Measurements from ENCODE around the gene INPP5A. TPM values are rescaled to one million over a fixed set of nuclear protein-coding genes. Genes with fewer than 3 reads are reported as not detected.

INPP5A gene
- total and polyA plus RNA-seq, 9 of the 15 experiments (the other 6 are each of a cell fraction or from before 2014, with no cell fraction given) = 0.66 to 11.6 (median 7.7) TPM

- no peaks in the 10 kb centered on the region for H4K20me1 ChIP-seq (replicated peaks; ENCODE audit: control insufficient read depth, insufficient read depth, low read length)
- DNase-seq (ENCODE audit: extremely low read depth in 1 of 4, low spot score in 3 of 4) = no peak
- no peak for ATAC-seq
- H3K4me1 ChIP-seq (replicated peaks in 1 of 2; ENCODE audit: control insufficient read depth in 2 of 2, insufficient read depth in 2 of 2, low read length in 2 of 2) = peaks cover 0 to 10% of the 10 kb centered on the region in 2 experiments; a peak in 1 of 5 replicates
- H3K27me3 ChIP-seq (ENCODE audit: control insufficient read depth in 2 of 2, insufficient read depth in 2 of 2, low read length in 2 of 2) = peaks cover 0 to 34% of the 10 kb centered on the region in 2 experiments; a peak in 2 of 5 replicates
- H3K36me3 ChIP-seq (ENCODE audit: control insufficient read depth, insufficient read depth, low read length) = no peaks in the 10 kb centered on the region
- in situ Hi-C loops (cut with MboI) (no loop called here), intact Hi-C loops (cut with micrococcal nuclease) (no loop called here)
- no peak for FAIRE-seq
- H3K4me3 ChIP-seq = no peak overlapping the region
- no peak overlapping the region for H3K4me2 ChIP-seq (ENCODE audit: insufficient read depth, low read length)
- no peak for TF ChIP-seq FOXA3 (CRISPR knock-in tag; conservative IDR thresholded peaks at IDR 0.05 in 1 of 2, IDR thresholded peaks at IDR 0.05 in 1 of 2)
- no peak for TF ChIP-seq RBM34 (IDR thresholded peaks at IDR 0.05; ENCODE audit: borderline replicate concordance, insufficient read depth, low read length)
- no peak for TF ChIP-seq TFAP4 (CRISPR knock-in tag; IDR thresholded peaks at IDR 0.05; ENCODE audit: borderline replicate concordance)
- no peak for TF ChIP-seq SREBF2 (CRISPR knock-in tag; IDR thresholded peaks at IDR 0.05)
- TF ChIP-seq RBM15 (IDR thresholded peaks at IDR 0.05; ENCODE audit: insufficient read depth, low read length) = no peak
- TF ChIP-seq HDGF (IDR thresholded peaks at IDR 0.05) = no peak
- no peak for TF ChIP-seq ZSCAN29 (IDR thresholded peaks at IDR 0.05)
- TF ChIP-seq DMBX1 (CRISPR knock-in tag; IDR thresholded peaks at IDR 0.05; ENCODE audit: borderline replicate concordance) = no peak
- no peak for TF ChIP-seq HDAC8 (tag; IDR thresholded peaks at IDR 0.05)
- TF ChIP-seq RBFOX2 (IDR thresholded peaks at IDR 0.05; ENCODE audit: low read depth, low read length) = no peak
- no peak for TF ChIP-seq E2F3 (CRISPR knock-in tag; IDR thresholded peaks at IDR 0.05)
- TF ChIP-seq ZNF347 (CRISPR knock-in tag; IDR thresholded peaks at IDR 0.05; ENCODE audit: low read depth) = no peak
- no peak for TF ChIP-seq TCF7L2 (IDR thresholded peaks at IDR 0.05; ENCODE audit: low read depth, low read length)
- TF ChIP-seq ZNF134 (CRISPR knock-in tag; conservative IDR thresholded peaks at IDR 0.05) = no peak
- TF ChIP-seq ZNF384 (IDR thresholded peaks at IDR 0.05; ENCODE audit: low read depth, low read length) = no peak
- no peak for TF ChIP-seq SRSF3 (IDR thresholded peaks at IDR 0.05; ENCODE audit: insufficient read depth, low read length)
- no peak for TF ChIP-seq BRF2 (IDR thresholded peaks at IDR 0.05; ENCODE audit: borderline replicate concordance, insufficient read depth, insufficient read length)
- no peaks in the 10 kb centered on the region for H3K9me1 ChIP-seq (ENCODE audit: control insufficient read depth, insufficient read depth, low read length)
- H3K9me3 ChIP-seq (replicated peaks; ENCODE audit: control insufficient read depth, insufficient read depth, low read depth, low read length) = no peaks in the 10 kb centered on the region
- CTCF ChIA-PET (ENCODE audit: low intra/inter-chr PET ratio) = interaction anchor here (0.7 kb wide), 1 partner anchor 145 kb away, joined by 3 read pairs; no protein-coding TSS in a partner anchor
- no peak overlapping the region for H3K9ac ChIP-seq (ENCODE audit: insufficient read depth in 1 of 2, low read depth in 2 of 2, low read length in 2 of 2)
- no peaks in the 10 kb centered on the region for H3K79me2 ChIP-seq (ENCODE audit: control insufficient read depth, insufficient read depth, low read length)
- WGBS (ENCODE audit: insufficient coverage, low coverage, missing lambda C conversion rate) = 5% methylated on average over 23 of the region's 33 CpGs
- no peak overlapping the region for H3K27ac ChIP-seq (ENCODE audit: extremely low read depth, low read depth, low read length)
- POLR2A ChIA-PET = no interaction called here
- no TSS peak for BruUV-seq (replicated peaks)
- no peak overlapping the region for H2AFZ ChIP-seq (ENCODE audit: low read depth, low read length)
Measured at GRCh38 chr10:132810807-132811700, 273.5 kb downstream of the INPP5A start.

All from K562 (cell line).